ENCODE data around the gene FLVCR2.

DNA sequence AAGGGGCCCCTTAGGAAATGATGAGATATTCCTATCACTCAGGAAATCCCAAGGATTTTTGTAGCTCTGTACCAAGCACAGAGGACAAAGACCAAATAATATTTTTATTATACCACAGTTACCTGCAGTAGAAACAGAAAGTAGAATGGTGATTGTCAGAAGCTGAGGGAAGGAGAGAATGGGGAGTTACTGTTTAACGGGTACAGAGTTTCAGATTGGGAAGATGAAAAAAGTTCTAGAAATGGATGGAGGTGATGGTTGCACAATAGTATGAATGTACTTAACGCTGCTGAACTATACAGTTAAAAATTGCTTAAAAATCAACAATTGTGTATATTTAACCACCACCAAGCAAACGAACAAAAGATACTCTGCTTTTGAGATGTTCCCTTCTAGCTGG, 24.1 kb downstream of the FLVCR2 start:
- TF ChIP-seq CTCF (IDR thresholded peaks at IDR 0.05; ENCODE audit: poor library complexity, severe bottlenecking), result no peak
- no peak for TF ChIP-seq RAD21 (conservative IDR thresholded peaks at IDR 0.05)
- TF ChIP-seq POLR2AphosphoS5 (IDR thresholded peaks at IDR 0.05), result no peak
- no peak for TF ChIP-seq EZH2 (IDR thresholded peaks at IDR 0.05; ENCODE audit: borderline replicate concordance, insufficient read depth, low read length, poor library complexity, severe bottlenecking)
- no peak for TF ChIP-seq EP300 (conservative IDR thresholded peaks at IDR 0.05; ENCODE audit: poor library complexity, severe bottlenecking)
- no peak for TF ChIP-seq MXI1 (conservative IDR thresholded peaks at IDR 0.05; ENCODE audit: poor library complexity, severe bottlenecking)
- TF ChIP-seq TAF1 (IDR thresholded peaks at IDR 0.05; ENCODE audit: low read depth), result no peak

Measured in neural cell (in vitro differentiated cells).